ENCODE results near the gene STK33.

The STK33 gene

DNA sequence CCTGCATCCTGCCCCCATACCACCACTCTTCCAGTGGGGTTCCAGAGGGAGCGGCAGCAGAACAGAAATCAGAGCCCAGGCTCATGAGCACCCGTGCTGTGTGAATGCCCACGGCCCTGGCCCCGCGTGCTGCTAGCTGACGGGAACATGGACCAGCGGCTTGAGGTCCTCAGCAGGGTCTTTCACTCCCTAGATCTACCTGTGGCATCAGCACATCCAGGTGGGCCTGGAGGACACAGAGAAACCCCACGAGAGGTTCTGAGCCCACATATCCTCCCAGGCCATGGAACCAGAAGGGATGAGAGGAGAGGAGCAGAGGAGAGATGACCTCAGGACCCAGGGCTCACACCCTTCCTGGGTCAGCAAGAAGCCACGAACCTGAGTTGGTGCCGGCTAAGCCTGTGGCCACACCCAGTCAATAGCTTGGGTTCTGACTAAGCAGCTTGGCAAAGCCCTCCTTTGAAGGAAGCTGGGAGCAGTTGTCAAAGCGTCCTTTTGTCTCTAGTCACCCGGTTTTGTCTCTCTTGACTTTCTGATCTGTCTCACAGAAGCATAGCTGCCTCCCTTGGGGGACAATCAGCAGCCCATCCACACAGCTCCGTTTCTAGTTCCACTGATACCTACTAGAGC is 241.0 kb downstream of the STK33 start:
- no peak for DNase-seq

GRCh38 chr11:8352103-8352875 is 241.7 kb downstream of the STK33 start:
- no peak for DNase-seq

- DNase-seq = no peak
Observed at GRCh38 chr11:8351223-8351622, 242.8 kb downstream of the STK33 start.

- DNase-seq = no peak
Observed at GRCh38 chr11:8347978-8348377, 246.1 kb downstream of the STK33 start.

- no peak for DNase-seq
Observed at GRCh38 chr11:8346157-8346755, 247.8 kb downstream of the STK33 start.

DNA sequence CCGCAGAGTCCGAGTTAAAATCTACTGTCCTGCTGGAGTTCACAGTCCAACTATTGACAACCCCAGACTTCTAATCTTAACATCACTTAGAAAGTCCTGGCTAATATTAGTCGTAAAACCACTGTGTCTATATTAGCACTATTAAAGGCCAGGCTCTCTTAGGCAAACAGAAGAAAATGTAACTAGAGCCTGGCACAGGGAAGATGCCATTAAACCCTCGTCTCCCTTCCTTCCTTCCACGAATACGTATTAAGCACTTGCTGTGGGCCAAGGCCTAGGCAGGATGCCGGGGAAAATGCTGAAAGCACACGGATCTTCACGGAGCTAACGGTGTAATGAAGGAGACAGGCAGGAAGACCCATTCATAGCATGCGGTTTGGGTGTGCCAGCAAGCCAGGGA is 248.8 kb downstream of the STK33 start:
- DNase-seq = no peak

DNA sequence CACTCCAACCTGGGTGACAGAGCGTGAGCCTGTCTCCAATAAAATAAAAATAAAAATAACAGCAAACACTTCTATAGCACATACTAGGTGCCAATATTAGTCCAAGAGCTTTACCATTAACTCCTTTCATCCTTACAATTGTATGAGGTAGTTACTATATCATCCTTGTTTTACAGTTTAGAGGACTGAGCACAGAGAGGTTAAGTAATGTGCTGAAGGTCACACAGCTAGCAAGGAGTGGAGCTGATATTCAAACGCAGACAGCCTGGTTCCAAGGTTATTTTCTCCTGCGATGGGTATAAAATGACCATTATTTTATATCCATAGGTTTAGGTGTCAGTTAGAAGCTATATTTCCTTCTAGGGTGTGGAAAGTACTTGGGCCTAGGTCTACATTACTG is 249.7 kb downstream of the STK33 start:
- DNase-seq = no peak

DNA sequence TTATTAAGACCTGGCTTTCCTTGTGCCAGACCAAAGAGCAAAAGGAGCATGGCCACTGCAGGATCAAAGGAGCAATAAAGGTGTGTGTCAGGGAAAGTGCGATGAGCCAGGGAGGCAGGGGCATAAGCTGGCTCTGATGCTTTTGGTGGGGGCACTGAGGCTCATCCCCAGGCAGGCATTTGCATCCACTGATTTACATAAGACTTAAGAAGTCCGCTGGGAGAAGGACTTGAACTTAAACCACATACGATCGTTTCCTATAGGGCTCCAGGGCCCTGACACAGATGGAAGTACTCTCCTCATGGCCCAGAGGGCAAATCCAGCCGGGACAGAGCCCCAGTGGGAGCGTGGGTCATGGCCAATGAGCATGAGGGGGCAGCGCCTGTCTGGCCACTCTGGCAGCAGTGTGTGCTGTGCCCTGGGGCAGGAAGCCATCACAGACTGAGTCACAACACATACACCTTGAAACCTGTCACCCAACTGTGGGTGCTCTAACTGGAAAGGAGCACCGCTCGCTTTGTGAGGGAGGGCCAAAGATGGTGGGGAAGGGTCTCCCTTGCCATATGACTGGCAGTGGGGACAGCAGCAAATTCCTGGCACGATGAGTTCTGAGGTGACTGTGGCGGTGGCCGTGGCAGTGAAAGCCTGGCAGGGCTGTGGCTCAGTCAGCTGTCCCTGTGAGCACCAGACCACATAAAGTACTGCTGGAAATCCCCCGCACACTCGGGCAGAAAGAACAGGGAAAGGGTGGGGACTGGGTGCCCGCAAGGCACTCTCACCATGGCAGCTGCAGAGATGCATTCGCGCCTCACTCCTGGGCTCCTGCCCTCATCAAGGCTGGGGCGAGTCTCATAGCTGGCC is 251.0 kb downstream of the STK33 start:
- DNase-seq = no peak

- DNase-seq = no peak
Observed at GRCh38 chr11:8341996-8342395, 252.0 kb downstream of the STK33 start.
